HG03025 (cell line): ENCODE results near the gene GYPB.
"Not testable (repeated sequence)": the region's sequence is repeated elsewhere in the genome, so short reads cannot be mapped to it uniquely, and the experiment has no call there.

Experiments used
- ATAC-seq: cut with Tn5 transposase; IDR thresholded peaks from one replicate; pipeline ENCODE4 v1.9.1; 2021; ENCODE audit warnings: mild to moderate bottlenecking, moderate library complexity; ENCODE audit not compliant: unreplicated experiment, low FRiP score

The GYPB gene

DNA sequence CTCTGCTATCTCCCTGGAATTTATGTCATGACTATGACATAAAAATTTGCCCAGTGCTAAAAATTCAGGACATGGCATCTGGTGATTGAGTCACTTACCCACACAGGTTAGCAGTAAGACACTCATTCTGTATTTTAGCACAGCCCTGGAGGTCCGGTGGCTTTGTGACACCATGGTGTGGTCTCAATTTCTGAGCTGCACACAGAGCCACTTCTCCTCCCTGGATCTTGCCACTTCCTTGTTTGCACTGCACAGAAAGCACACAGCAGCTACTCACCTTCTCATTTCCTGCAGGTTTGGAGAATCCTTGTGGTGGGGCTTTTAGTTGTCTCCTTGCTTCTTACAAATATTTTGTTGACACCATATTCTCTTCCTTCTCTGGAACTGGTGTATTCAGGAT lies 69.0 kb downstream of the GYPB start:
- not testable (repeated sequence) for ATAC-seq

DNA sequence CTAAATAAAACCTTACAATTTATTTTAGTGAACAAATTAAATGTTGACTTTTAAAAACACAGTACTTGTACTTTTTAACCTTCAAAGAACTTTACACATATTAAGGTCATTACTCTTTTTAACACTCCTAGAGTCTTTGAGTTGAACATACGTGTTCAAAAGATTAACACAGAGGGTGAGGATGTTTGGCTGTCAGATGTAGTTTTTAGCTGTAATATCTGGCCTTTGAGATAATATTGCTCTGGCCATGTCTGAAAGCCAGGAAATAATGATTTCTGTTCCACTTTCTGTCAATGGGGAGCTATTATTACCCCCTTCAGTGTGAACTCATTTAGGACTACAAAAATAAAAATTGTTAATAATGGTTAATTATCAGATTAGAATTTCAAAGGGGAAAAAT lies 71.7 kb downstream of the GYPB start:
- not testable (repeated sequence) for ATAC-seq
